ENCODE measurements around the gene LEO1. TPM values are rescaled to one million over a fixed set of nuclear protein-coding genes. Genes with fewer than 3 reads are reported as not detected.
"Not testable (repeated sequence)": the region's sequence is repeated elsewhere in the genome, so short reads cannot be mapped to it uniquely, and the experiment has no call there.

LEO1 gene
- total and polyA plus RNA-seq, 7 donors = 6.2 to 18.6 (median 7.6) TPM

DNA sequence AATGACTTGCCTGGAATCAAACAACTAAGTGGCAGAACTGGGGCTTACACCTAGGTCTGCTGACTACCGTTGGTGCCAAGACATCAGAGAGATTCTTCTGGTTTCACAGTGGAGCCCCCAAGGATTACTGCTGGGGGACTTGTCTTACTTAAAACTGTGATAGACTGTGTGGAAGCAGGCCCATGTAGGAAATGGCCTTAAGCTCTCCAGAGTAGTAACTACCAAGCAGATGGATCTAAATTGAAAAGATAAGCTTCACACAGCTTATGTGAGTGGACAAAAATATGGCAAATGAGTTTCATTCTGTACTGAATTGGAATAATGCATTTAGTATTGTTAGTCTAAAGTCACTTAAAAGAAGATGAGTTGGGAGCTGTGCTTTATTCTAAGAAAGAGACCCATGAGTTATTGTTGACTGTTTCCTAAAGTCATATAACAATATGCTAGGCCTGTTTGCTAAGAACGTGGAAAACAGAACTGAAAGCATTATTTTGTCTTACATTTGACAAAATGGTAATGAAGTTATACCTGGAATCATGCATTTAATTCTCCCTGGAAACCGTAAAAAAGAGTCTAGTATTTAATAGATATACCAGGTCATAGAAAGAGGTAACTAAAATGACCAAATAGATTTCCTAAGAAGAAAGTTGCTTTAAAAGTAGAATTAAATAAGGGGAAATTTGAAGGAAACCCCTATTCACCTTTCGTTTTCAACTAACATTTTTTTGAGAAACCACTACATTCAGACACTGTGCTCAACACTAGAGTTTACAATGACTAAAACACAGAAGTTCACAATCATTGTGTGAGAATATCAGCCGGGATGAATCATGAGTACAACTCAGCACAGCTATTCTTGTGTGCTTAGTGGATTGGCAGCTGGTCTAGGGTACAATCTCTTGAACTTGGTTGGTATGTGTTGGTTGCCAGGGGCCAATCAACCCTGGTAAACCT is 34.4 kb upstream of the LEO1 start:
- Histone ChIP-seq H3K4me3 (no peak overlapping the region), H3K9me3 (no peaks in the 10 kb centered on the region), H3K4me1 (peaks cover 12% of the 10 kb centered on the region), H3K27ac (no peak overlapping the region), H3K27me3 (ENCODE audit: insufficient read depth in 3 of 3, low read length in 2 of 3) (no peaks in the 10 kb centered on the region), H3K36me3 (ENCODE audit: insufficient read depth in 1 of 2, low read depth in 1 of 2) (no peaks in the 10 kb centered on the region)
- no peak for DNase-seq
- ATAC-seq = peak in 3 of 4 donors; percentile 55 to 75 (median 65)
- intact Hi-C loops (cut with DNase I) = no loop called here
- WGBS, 3 donors = 64 to 77% (median 77%) methylated on average over 5 of the region's 5 CpGs
- TF ChIP-seq, protein P1, sequence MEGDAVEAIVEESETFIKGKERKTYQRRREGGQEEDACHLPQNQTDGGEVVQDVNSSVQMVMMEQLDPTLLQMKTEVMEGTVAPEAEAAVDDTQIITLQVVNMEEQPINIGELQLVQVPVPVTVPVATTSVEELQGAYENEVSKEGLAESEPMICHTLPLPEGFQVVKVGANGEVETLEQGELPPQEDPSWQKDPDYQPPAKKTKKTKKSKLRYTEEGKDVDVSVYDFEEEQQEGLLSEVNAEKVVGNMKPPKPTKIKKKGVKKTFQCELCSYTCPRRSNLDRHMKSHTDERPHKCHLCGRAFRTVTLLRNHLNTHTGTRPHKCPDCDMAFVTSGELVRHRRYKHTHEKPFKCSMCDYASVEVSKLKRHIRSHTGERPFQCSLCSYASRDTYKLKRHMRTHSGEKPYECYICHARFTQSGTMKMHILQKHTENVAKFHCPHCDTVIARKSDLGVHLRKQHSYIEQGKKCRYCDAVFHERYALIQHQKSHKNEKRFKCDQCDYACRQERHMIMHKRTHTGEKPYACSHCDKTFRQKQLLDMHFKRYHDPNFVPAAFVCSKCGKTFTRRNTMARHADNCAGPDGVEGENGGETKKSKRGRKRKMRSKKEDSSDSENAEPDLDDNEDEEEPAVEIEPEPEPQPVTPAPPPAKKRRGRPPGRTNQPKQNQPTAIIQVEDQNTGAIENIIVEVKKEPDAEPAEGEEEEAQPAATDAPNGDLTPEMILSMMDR (IDR thresholded peaks at IDR 0.05) = no peak

DNA sequence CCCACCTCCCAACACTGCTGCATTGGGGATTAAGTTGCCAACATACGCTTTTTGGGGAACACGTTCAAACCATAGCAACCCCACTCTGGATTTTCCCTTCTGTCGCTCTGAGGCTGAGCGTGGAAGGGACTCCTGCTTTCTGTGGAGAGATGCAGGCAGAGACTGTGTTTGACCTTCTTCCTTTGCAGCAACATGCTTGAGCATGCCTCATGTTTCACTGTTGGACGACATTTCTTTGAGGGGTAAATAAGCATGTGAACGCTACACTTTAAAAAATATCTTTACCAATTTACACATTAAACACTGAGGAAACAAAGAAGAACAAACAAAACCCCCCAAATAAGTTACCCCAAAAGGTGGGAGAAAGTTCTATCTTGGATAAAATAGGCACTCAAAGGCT is 33.2 kb upstream of the LEO1 start:
- no peaks in the 10 kb centered on the region for H3K27me3 ChIP-seq (ENCODE audit: insufficient read depth in 3 of 3, low read length in 2 of 3)
- H3K9me3 ChIP-seq = no peaks in the 10 kb centered on the region
- intact Hi-C loops (cut with DNase I) = no loop called here
- WGBS, 3 donors = 77 to 93% (median 84%) methylated on average over 6 of the region's 6 CpGs
- DNase-seq (no peak), ATAC-seq (no peak)
- TF ChIP-seq, protein P1 (IDR thresholded peaks at IDR 0.05) = no peak
- no peak overlapping the region for H3K27ac ChIP-seq
- peaks cover 6% of the 10 kb centered on the region for H3K4me1 ChIP-seq
- no peaks in the 10 kb centered on the region for H3K36me3 ChIP-seq (ENCODE audit: insufficient read depth in 1 of 2, low read depth in 1 of 2)
- H3K4me3 ChIP-seq = no peak overlapping the region

DNA sequence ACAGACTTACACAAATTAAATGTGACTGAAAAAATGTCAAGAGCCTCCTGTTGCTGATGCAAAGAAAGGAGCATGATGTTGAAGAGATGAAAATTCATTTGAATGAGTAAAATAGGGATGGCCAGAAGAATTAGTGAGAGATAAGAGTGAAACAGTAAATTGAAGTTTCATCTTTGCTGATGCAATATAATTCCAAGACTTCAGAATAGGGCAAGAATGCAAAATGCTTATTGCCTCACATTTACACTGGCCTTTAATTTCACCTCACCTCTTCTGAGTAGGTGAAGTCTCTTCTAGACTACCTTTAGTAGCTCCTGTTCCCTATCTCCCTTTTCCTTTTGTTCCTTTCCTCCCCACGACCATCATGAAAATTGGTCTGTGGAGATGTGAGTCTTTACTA is 32.1 kb upstream of the LEO1 start:
- ATAC-seq = no peak
- TF ChIP-seq, protein P1 (IDR thresholded peaks at IDR 0.05) = no peak
- Histone ChIP-seq H3K4me1 (peaks cover 6% of the 10 kb centered on the region), H3K27ac (no peak overlapping the region), H3K4me3 (no peak overlapping the region), H3K36me3 (ENCODE audit: insufficient read depth in 1 of 2, low read depth in 1 of 2) (no peaks in the 10 kb centered on the region), H3K27me3 (ENCODE audit: insufficient read depth in 3 of 3, low read length in 2 of 3) (no peaks in the 10 kb centered on the region), H3K9me3 (no peaks in the 10 kb centered on the region)
- intact Hi-C loops (cut with DNase I) = no loop called here
- DNase-seq = no peak
- WGBS, 3 donors = 84 to 94% (median 86%) methylated on average over 1 of the region's 1 CpG

DNA sequence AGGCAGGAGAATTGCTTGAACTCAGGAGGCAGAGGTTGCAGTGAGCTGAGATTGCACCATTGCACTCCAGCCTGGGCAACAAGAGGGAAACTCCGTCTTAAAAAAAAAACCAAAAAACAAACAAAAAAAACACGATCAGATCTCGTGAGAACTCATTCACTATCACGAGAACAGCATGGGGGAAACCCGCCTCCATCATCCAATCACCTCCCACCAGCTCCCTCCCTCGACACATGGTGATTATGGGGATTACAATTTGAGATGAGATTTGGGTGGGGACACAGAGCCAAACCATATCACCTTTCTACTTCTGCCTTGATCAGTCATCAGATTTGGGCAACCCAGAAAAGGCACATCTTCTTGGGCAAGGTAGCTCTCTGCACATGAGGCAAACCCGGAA is 31.5 kb upstream of the LEO1 start:
- H3K4me3 ChIP-seq; DNase-seq; H3K9me3 ChIP-seq; ATAC-seq; H3K36me3 ChIP-seq (ENCODE audit: insufficient read depth in 1 of 2, low read depth in 1 of 2); H3K4me1 ChIP-seq; H3K27me3 ChIP-seq (ENCODE audit: insufficient read depth in 3 of 3, low read length in 2 of 3); H3K27ac ChIP-seq; intact Hi-C loops (cut with DNase I): not testable (repeated sequence)
- WGBS, 3 donors = 81 to 89% (median 86%) methylated on average over 7 of the region's 7 CpGs

DNA sequence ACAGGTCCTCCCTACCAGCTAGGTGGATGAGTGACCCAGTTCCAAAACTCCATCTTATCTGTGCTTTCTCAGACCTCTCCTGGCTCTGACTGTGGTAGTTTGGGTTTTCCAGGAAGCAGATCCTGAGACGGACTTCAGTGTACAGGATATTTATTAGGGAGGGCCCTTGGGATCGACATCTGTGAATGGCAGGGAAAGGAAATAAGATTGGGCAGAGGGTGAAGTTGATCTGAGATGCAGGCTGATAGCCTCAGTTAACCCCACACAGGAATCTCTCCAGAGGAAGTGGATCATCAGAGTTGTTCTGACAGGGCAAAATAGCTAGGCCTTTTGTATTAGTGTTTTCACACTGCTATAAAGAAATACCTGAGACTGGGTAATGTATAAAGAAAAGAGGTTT is 30.8 kb upstream of the LEO1 start:
- ATAC-seq (no peak), DNase-seq (no peak)
- Histone ChIP-seq H3K9me3 (no peaks in the 10 kb centered on the region), H3K27ac (no peak overlapping the region), H3K4me1 (peaks cover 6% of the 10 kb centered on the region), H3K36me3 (ENCODE audit: insufficient read depth in 1 of 2, low read depth in 1 of 2) (no peaks in the 10 kb centered on the region), H3K27me3 (ENCODE audit: insufficient read depth in 3 of 3, low read length in 2 of 3) (no peaks in the 10 kb centered on the region), H3K4me3 (no peak overlapping the region)
- 69 to 90% (median 76%) methylated on average over 2 of the region's 2 CpGs for WGBS, 3 donors
- intact Hi-C loops (cut with DNase I) = no loop called here
- TF ChIP-seq, protein P1 (IDR thresholded peaks at IDR 0.05) = no peak

Measured in psoas muscle (tissue), 8 donors.